ENCODE results near the gene P2RX2. TPM values are rescaled to one million over a fixed set of nuclear protein-coding genes. Genes with fewer than 3 reads are reported as not detected.

P2RX2 gene
- total RNA-seq: 0.36 TPM

- DNase-seq (ENCODE audit: low spot score): no peak
These were observed at the start of gene P2RX2 for GRCh38 chr12:132618683-132619043. TSS of gene P2RX2 (plus strand) at chr12:132618776. CDS start at chr12:132618817, 41 bp downstream.

GRCh38 chr12:132568826-132569480 lies 49.6 kb upstream of the P2RX2 start:
- no peak for DNase-seq (ENCODE audit: low spot score)

- DNase-seq (ENCODE audit: low spot score): no peak
These were observed 48.6 kb upstream of the P2RX2 start for GRCh38 chr12:132569856-132570480.

GRCh38 chr12:132570635-132571034 lies 47.9 kb upstream of the P2RX2 start:
- no peak for DNase-seq (ENCODE audit: low spot score)

GRCh38 chr12:132571051-132571450 lies 47.5 kb upstream of the P2RX2 start:
- no peak for DNase-seq (ENCODE audit: low spot score)

- no peak for DNase-seq (ENCODE audit: low spot score)
These were observed 47.0 kb upstream of the P2RX2 start for GRCh38 chr12:132571598-132571997.

- DNase-seq (ENCODE audit: low spot score): peak; percentile 75
These were observed 46.5 kb upstream of the P2RX2 start for GRCh38 chr12:132572106-132572505.

- DNase-seq (ENCODE audit: low spot score): no peak
These were observed 45.5 kb upstream of the P2RX2 start for GRCh38 chr12:132572801-132573760.

GRCh38 chr12:132574271-132574996 lies 44.1 kb upstream of the P2RX2 start:
- DNase-seq (ENCODE audit: low spot score): no peak

- no peak for DNase-seq (ENCODE audit: low spot score)
These were observed 42.9 kb upstream of the P2RX2 start for GRCh38 chr12:132575661-132576060.

GRCh38 chr12:132576701-132577100 lies 41.9 kb upstream of the P2RX2 start:
- DNase-seq (ENCODE audit: low spot score): no peak

GRCh38 chr12:132577191-132577920 lies 41.2 kb upstream of the P2RX2 start:
- no peak for DNase-seq (ENCODE audit: low spot score)

GRCh38 chr12:132578118-132578517 lies 40.5 kb upstream of the P2RX2 start:
- DNase-seq (ENCODE audit: low spot score): no peak

GRCh38 chr12:132578826-132579225 lies 39.8 kb upstream of the P2RX2 start:
- DNase-seq (ENCODE audit: low spot score): no peak

- DNase-seq (ENCODE audit: low spot score): no peak
These were observed 38.8 kb upstream of the P2RX2 start for GRCh38 chr12:132579744-132580143.

GRCh38 chr12:132580701-132581292 lies 37.8 kb upstream of the P2RX2 start:
- DNase-seq (ENCODE audit: low spot score): no peak

GRCh38 chr12:132581348-132582057 lies 37.1 kb upstream of the P2RX2 start:
- DNase-seq (ENCODE audit: low spot score): no peak

GRCh38 chr12:132582058-132582420 lies 36.5 kb upstream of the P2RX2 start:
- DNase-seq (ENCODE audit: low spot score): no peak

GRCh38 chr12:132582582-132583410 lies 35.8 kb upstream of the P2RX2 start:
- no peak for DNase-seq (ENCODE audit: low spot score)

- no peak for DNase-seq (ENCODE audit: low spot score)
These were observed 35.2 kb upstream of the P2RX2 start for GRCh38 chr12:132583411-132583710.
